Neural cell (in vitro differentiated cells): ENCODE results near the gene HORMAD2. TPM values are rescaled to one million over a fixed set of nuclear protein-coding genes. Genes with fewer than 3 reads are reported as not detected.

Experiments used
- H2AFZ ChIP-seq: fragments of 200-600, 300-800 bp; sonication (generic), shearing (Covaris generic); 2 replicates; pipeline ENCODE4 v1.6.0; 2014; ENCODE audit warnings: low read depth, mild to moderate bottlenecking, antibody characterized with exemption, low read length, moderate library complexity
- H3F3A ChIP-seq: fragments of 200-600 bp; shearing (Covaris generic); 2 replicates; pipeline ENCODE4 v1.6.1; 2016; ENCODE audit warnings: mild to moderate bottlenecking, moderate library complexity, mixed read lengths, antibody characterized with exemption, low read length; ENCODE audit not compliant: insufficient read depth, poor library complexity, severe bottlenecking
- H3K27ac ChIP-seq: fragments of 200-600, 300-800 bp; sonication (generic), shearing (Covaris generic); 2 replicates; pipeline ENCODE4 v1.5.1; 2014; ENCODE audit warnings: mild to moderate bottlenecking, low read length, moderate library complexity
- H3K27me3 ChIP-seq: fragments of 300-800, 200-600 bp; sonication (generic), shearing (Covaris generic); 2 replicates; pipeline ENCODE4 v1.6.0; 2014; ENCODE audit warnings: mild to moderate bottlenecking, low read depth, low read length, moderate library complexity; ENCODE audit not compliant: insufficient read depth
- H3K36me3 ChIP-seq: fragments of 300-800, 200-600 bp; sonication (generic), shearing (Covaris generic); 2 replicates; pipeline ENCODE4 v1.5.1; 2014; ENCODE audit warnings: mild to moderate bottlenecking, antibody characterized with exemption, low read length, moderate library complexity; ENCODE audit not compliant: insufficient read depth
- H3K4me2 ChIP-seq: fragments of 300-800, 200-600 bp; sonication (generic), shearing (Covaris generic); 2 replicates; pipeline ENCODE4 v1.6.0; 2014; ENCODE audit warnings: mild to moderate bottlenecking, low read length
- H3K4me3 ChIP-seq: fragments of 300-800, 200-600 bp; sonication (generic), shearing (Covaris generic); 2 replicates; pipeline ENCODE4 v1.5.1; 2014; ENCODE audit warnings: mild to moderate bottlenecking, low read length, moderate library complexity
- H3K79me2 ChIP-seq: fragments of 200-600 bp; shearing (Covaris generic); replicated peaks from 2 replicates; pipeline ENCODE4 v1.6.0; 2014; ENCODE audit warnings: mild to moderate bottlenecking, low read length, moderate library complexity; ENCODE audit not compliant: insufficient read depth
- H3K9ac ChIP-seq: fragments of 300-800, 200-600 bp; sonication (generic), shearing (Covaris generic); 2 replicates; pipeline ENCODE4 v1.6.1; 2016; ENCODE audit warnings: mild to moderate bottlenecking, low read length, mixed read lengths
- H3K9me2 ChIP-seq: fragments of 200-600 bp; shearing (Covaris generic); 2 replicates; pipeline ENCODE4 v1.6.1; 2016; ENCODE audit warnings: mild to moderate bottlenecking, low read length, mixed read lengths; ENCODE audit not compliant: insufficient read depth
- H3K9me3 ChIP-seq: fragments of 200-600, 300-800 bp; sonication (generic), shearing (Covaris generic); 2 replicates; pipeline ENCODE4 v1.6.1; 2016; ENCODE audit warnings: mild to moderate bottlenecking, mixed run types, low read length, moderate library complexity, mixed read lengths
- H4K20me1 ChIP-seq: fragments of 200-600 bp; shearing (Covaris generic); 2 replicates; pipeline ENCODE4 v1.6.1; 2016; ENCODE audit warnings: mild to moderate bottlenecking, mixed run types; ENCODE audit not compliant: insufficient read depth
- EP300 ChIP-seq: fragments of 450-650 bp; conservative IDR thresholded peaks from 2 replicates; pipeline ENCODE4 v1.6.1; 2014; ENCODE audit warnings: antibody characterized with exemption, mild to moderate bottlenecking, moderate library complexity; ENCODE audit not compliant: poor library complexity, severe bottlenecking
- EZH2 ChIP-seq: fragments of 200-600, 300-800 bp; shearing (Covaris generic), sonication (generic); IDR thresholded peaks from 2 replicates; pipeline ENCODE4 v1.6.1; 2014; ENCODE audit warnings: antibody characterized with exemption, low read length, borderline replicate concordance, mild to moderate bottlenecking; ENCODE audit not compliant: insufficient read depth, poor library complexity, severe bottlenecking
- MXI1 ChIP-seq: fragments of 450-650 bp; conservative IDR thresholded peaks from 2 replicates; pipeline ENCODE4 v1.6.1; 2014; ENCODE audit warnings: antibody characterized with exemption, mild to moderate bottlenecking; ENCODE audit not compliant: poor library complexity, severe bottlenecking
- POLR2AphosphoS5 ChIP-seq: IDR thresholded peaks from 2 replicates; pipeline ENCODE4 v1.6.1; 2012
- RAD21 ChIP-seq: fragments of 450-650 bp; conservative IDR thresholded peaks from 2 replicates; pipeline ENCODE4 v1.6.1; 2014; ENCODE audit warnings: antibody characterized with exemption, mild to moderate bottlenecking, moderate library complexity
- TAF1 ChIP-seq: IDR thresholded peaks from 2 replicates; pipeline ENCODE4 v1.6.1; 2012; ENCODE audit warnings: low read depth
- polyA plus RNA-seq: library from polyadenylated mRNA; depleted of rRNA; stranded (reverse); fragments of >200 nt; gene quantifications from 2 replicates; pipeline ENCODE4 v1.2.3, GENCODE V29; 2014
- TF ChIP-seq, protein P1 (sequence below): IDR thresholded peaks from 2 replicates; pipeline ENCODE4 v1.6.1; 2012; ENCODE audit warnings: borderline replicate concordance
- TF ChIP-seq, protein P2 (sequence below): fragments of 450-650 bp; IDR thresholded peaks from 2 replicates; pipeline ENCODE4 v1.5.1; 2014; ENCODE audit warnings: antibody characterized with exemption, mild to moderate bottlenecking, moderate library complexity; ENCODE audit not compliant: poor library complexity, severe bottlenecking

Gene HORMAD2
- polyA plus RNA-seq, 1 donor from 2014 or later = 1.2 TPM

DNA sequence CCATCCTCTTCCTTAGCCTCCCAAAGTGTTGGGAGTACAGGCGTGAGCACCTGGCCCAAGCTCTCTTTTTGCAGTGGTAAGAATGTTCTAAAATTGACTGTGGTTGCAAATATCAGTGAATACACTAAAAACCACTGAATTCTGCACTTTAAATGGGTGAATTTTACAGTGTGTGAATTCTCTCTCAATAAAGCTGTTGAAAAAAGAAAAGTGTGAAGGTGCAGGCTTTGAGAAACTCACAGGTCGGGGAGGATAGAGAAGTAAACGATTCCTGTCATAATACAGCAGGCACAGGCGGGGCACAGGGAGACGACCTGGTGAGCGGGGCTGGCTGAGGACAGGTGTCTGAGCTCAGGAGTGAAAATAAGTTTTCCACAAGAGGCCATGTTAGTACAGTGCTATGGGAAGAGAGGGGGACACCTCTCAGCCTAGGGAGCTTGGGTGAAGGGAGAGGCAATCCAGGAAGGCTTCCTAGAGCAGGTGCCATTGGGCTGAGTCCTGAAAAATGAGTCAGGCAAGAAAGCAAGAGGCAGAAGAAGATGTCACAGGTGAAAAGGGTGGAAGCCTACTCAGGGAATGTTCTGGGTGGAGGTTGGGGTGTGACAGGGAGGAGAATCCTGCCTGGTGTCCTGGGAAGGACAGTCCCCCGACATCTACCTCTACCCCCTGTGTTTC lies 140.2 kb downstream of the HORMAD2 start:
- Histone ChIP-seq H3K36me3 (no peaks in the 10 kb centered on the region), H3K27ac (no peak overlapping the region), H3K4me2 (no peak overlapping the region), H2AFZ (no peak overlapping the region), H3K79me2 (no peaks in the 10 kb centered on the region), H3K9me3 (no peaks in the 10 kb centered on the region), H3K9ac (no peak overlapping the region), H3K4me3 (no peak overlapping the region), H3K27me3 (no peaks in the 10 kb centered on the region), H3F3A (no peaks in the 10 kb centered on the region), H4K20me1 (no peaks in the 10 kb centered on the region), H3K9me2 (no peaks in the 10 kb centered on the region)
- TF ChIP-seq MXI1 (no peak), EZH2 (no peak), POLR2AphosphoS5 (no peak), TAF1 (no peak), EP300 (no peak), RAD21 (no peak)
- TF ChIP-seq, protein P1, sequence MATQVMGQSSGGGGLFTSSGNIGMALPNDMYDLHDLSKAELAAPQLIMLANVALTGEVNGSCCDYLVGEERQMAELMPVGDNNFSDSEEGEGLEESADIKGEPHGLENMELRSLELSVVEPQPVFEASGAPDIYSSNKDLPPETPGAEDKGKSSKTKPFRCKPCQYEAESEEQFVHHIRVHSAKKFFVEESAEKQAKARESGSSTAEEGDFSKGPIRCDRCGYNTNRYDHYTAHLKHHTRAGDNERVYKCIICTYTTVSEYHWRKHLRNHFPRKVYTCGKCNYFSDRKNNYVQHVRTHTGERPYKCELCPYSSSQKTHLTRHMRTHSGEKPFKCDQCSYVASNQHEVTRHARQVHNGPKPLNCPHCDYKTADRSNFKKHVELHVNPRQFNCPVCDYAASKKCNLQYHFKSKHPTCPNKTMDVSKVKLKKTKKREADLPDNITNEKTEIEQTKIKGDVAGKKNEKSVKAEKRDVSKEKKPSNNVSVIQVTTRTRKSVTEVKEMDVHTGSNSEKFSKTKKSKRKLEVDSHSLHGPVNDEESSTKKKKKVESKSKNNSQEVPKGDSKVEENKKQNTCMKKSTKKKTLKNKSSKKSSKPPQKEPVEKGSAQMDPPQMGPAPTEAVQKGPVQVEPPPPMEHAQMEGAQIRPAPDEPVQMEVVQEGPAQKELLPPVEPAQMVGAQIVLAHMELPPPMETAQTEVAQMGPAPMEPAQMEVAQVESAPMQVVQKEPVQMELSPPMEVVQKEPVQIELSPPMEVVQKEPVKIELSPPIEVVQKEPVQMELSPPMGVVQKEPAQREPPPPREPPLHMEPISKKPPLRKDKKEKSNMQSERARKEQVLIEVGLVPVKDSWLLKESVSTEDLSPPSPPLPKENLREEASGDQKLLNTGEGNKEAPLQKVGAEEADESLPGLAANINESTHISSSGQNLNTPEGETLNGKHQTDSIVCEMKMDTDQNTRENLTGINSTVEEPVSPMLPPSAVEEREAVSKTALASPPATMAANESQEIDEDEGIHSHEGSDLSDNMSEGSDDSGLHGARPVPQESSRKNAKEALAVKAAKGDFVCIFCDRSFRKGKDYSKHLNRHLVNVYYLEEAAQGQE = no peak

DNA sequence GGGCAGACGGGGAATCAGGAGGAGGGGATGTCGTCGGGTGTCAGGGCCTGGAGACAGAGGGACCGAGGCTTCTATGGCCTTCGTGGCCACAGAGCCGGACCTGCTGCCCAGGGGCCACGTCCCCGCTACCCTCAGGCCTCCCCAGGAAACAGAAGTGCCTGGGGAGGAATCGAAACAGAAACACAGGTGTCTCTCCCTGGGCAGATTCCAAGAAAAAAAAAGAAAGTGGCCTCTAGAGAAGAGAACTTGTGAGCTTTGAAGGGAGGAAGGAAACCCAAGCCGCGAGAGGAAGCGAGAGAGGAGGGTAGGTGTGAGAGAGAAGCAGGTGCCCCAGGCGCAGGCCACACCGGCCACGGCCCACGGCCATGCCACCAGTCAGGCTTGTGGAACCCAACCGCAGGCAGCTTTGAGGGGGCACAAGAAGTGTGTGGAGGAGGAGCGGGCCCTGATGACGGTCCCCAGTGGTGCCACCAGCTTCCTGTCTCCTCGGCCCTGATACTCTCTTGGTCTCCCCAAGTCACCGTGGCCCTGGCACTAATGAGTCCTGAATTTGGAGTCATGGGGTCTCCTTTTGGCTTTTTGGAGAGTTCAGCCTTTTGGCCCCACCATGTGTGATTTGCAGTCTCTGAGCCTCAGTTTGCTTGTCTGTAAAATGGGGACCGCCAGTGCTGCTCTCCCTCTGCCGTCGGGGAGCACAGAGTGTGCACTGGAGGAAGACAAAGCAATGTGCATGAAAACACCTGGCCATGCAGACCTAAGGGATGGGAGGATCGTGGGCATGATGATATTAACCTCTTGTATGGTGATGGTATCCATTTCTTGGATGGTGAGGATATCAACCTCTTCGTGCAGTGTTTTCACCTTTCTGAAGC lies 141.1 kb downstream of the HORMAD2 start:
- Histone ChIP-seq H3K9me2 (no peaks in the 10 kb centered on the region), H3K27me3 (no peaks in the 10 kb centered on the region)

More for the DNA sequence above, 141.1 kb downstream of the HORMAD2 start:
- H3K4me2 ChIP-seq = no peak overlapping the region
- H3K9me3 ChIP-seq = no peaks in the 10 kb centered on the region
- no peaks in the 10 kb centered on the region for H3F3A ChIP-seq
- no peaks in the 10 kb centered on the region for H3K79me2 ChIP-seq
- H3K36me3 ChIP-seq = no peaks in the 10 kb centered on the region
- no peak overlapping the region for H2AFZ ChIP-seq
- no peak overlapping the region for H3K4me3 ChIP-seq
- H4K20me1 ChIP-seq = no peaks in the 10 kb centered on the region
- TF ChIP-seq EZH2 = no peak
- TF ChIP-seq, protein P2, sequence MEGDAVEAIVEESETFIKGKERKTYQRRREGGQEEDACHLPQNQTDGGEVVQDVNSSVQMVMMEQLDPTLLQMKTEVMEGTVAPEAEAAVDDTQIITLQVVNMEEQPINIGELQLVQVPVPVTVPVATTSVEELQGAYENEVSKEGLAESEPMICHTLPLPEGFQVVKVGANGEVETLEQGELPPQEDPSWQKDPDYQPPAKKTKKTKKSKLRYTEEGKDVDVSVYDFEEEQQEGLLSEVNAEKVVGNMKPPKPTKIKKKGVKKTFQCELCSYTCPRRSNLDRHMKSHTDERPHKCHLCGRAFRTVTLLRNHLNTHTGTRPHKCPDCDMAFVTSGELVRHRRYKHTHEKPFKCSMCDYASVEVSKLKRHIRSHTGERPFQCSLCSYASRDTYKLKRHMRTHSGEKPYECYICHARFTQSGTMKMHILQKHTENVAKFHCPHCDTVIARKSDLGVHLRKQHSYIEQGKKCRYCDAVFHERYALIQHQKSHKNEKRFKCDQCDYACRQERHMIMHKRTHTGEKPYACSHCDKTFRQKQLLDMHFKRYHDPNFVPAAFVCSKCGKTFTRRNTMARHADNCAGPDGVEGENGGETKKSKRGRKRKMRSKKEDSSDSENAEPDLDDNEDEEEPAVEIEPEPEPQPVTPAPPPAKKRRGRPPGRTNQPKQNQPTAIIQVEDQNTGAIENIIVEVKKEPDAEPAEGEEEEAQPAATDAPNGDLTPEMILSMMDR = no peak
- TF ChIP-seq EP300 = no peak
- no peak overlapping the region for H3K9ac ChIP-seq
- no peak overlapping the region for H3K27ac ChIP-seq
